Ramos (cell line): ENCODE measurements around the gene TRIM8.
"Not testable (repeated sequence)": the region's sequence is repeated elsewhere in the genome, so short reads cannot be mapped to it uniquely, and the experiment has no call there.

Source experiments
- in situ Hi-C: fragments of 300-500 bp; cut with MboI; formaldehyde crosslinking; loops from one replicate; pipeline ENCODE4 v1.14.3; 2022; ENCODE audit warnings: low sequenced_read_pairs; ENCODE audit not compliant: unreplicated experiment

Gene TRIM8

GRCh38 chr10:102682416-102682815, 38.1 kb downstream of the TRIM8 start:
- in situ Hi-C loops: no loop called here

GRCh38 chr10:102682981-102683380, 38.7 kb downstream of the TRIM8 start:
- in situ Hi-C loops: no loop called here

GRCh38 chr10:102683736-102684135, 39.5 kb downstream of the TRIM8 start:
- in situ Hi-C loops: no loop called here

GRCh38 chr10:102691285-102692066, 47.2 kb downstream of the TRIM8 start:
- in situ Hi-C loops: no loop called here

- in situ Hi-C loops: not testable (repeated sequence)
Observed at GRCh38 chr10:102695401-102695800, 51.1 kb downstream of the TRIM8 start.

- in situ Hi-C loops: no loop called here
Observed at GRCh38 chr10:102696736-102697135, 52.5 kb downstream of the TRIM8 start.

- in situ Hi-C loops: no loop called here
Observed at GRCh38 chr10:102698894-102699293, 54.6 kb downstream of the TRIM8 start.

GRCh38 chr10:102701272-102701671, 57.0 kb downstream of the TRIM8 start:
- in situ Hi-C loops: no loop called here

GRCh38 chr10:102701796-102702195, 57.5 kb downstream of the TRIM8 start:
- in situ Hi-C loops: no loop called here

GRCh38 chr10:102702742-102703141, 58.5 kb downstream of the TRIM8 start:
- in situ Hi-C loops: no loop called here

GRCh38 chr10:102704915-102705314, 60.6 kb downstream of the TRIM8 start:
- in situ Hi-C loops: no loop called here

- in situ Hi-C loops: no loop called here
Observed at GRCh38 chr10:102705531-102705930, 61.3 kb downstream of the TRIM8 start.
